ENCODE results near the gene EMC6. TPM values are rescaled to one million over a fixed set of nuclear protein-coding genes. Genes with fewer than 3 reads are reported as not detected.

EMC6 gene
- total RNA-seq, 1 donor from 2014 or later, result 46.6 TPM

GRCh38 chr17:3645310-3645709, 23.3 kb upstream of the EMC6 start:
- H3K4me3 Mint-ChIP-seq, result no peak overlapping the region
- H3K9me3 Mint-ChIP-seq, result no peaks in the 10 kb centered on the region
- TF ChIP-seq, protein P1, sequence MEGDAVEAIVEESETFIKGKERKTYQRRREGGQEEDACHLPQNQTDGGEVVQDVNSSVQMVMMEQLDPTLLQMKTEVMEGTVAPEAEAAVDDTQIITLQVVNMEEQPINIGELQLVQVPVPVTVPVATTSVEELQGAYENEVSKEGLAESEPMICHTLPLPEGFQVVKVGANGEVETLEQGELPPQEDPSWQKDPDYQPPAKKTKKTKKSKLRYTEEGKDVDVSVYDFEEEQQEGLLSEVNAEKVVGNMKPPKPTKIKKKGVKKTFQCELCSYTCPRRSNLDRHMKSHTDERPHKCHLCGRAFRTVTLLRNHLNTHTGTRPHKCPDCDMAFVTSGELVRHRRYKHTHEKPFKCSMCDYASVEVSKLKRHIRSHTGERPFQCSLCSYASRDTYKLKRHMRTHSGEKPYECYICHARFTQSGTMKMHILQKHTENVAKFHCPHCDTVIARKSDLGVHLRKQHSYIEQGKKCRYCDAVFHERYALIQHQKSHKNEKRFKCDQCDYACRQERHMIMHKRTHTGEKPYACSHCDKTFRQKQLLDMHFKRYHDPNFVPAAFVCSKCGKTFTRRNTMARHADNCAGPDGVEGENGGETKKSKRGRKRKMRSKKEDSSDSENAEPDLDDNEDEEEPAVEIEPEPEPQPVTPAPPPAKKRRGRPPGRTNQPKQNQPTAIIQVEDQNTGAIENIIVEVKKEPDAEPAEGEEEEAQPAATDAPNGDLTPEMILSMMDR (conservative IDR thresholded peaks at IDR 0.05), result no peak
- no peaks in the 10 kb centered on the region for H3K36me3 Mint-ChIP-seq
- H3K27me3 Mint-ChIP-seq, result no peaks in the 10 kb centered on the region
- no peak overlapping the region for H3K27ac Mint-ChIP-seq
- DNase-seq (ENCODE audit: extremely low spot score, unreplicated experiment), result no peak
- H3K4me1 Mint-ChIP-seq (ENCODE audit: unreplicated experiment), result peaks cover under 1% of the 10 kb centered on the region

DNA sequence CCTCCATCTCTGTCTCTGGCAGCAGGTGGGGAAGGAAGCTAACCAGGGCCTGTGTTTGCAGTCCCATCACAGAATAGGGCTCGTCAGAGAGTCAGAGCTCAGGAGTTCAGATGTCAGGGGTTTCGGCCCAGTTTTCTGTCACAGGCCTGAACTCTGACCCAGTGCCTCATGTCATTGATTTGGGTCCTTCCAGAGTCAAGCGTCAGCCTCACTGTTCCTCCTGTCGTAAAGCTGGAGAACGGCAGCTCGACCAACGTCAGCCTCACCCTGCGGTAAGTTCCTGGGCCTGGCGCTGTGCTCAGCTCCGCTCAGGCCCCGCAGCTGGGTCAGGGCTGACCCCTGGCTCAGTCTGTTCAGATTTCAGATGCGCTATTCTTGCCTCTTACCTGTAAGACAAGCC, 21.4 kb upstream of the EMC6 start:
- DNase-seq (ENCODE audit: extremely low spot score, unreplicated experiment), result no peak
- H3K9me3 Mint-ChIP-seq, result no peaks in the 10 kb centered on the region
- TF ChIP-seq, protein P1 (conservative IDR thresholded peaks at IDR 0.05), result no peak
- no peak overlapping the region for H3K27ac Mint-ChIP-seq
- no peaks in the 10 kb centered on the region for H3K36me3 Mint-ChIP-seq
- H3K4me1 Mint-ChIP-seq (ENCODE audit: unreplicated experiment), result no peaks in the 10 kb centered on the region
- H3K4me3 Mint-ChIP-seq, result no peak overlapping the region
- no peaks in the 10 kb centered on the region for H3K27me3 Mint-ChIP-seq

DNA sequence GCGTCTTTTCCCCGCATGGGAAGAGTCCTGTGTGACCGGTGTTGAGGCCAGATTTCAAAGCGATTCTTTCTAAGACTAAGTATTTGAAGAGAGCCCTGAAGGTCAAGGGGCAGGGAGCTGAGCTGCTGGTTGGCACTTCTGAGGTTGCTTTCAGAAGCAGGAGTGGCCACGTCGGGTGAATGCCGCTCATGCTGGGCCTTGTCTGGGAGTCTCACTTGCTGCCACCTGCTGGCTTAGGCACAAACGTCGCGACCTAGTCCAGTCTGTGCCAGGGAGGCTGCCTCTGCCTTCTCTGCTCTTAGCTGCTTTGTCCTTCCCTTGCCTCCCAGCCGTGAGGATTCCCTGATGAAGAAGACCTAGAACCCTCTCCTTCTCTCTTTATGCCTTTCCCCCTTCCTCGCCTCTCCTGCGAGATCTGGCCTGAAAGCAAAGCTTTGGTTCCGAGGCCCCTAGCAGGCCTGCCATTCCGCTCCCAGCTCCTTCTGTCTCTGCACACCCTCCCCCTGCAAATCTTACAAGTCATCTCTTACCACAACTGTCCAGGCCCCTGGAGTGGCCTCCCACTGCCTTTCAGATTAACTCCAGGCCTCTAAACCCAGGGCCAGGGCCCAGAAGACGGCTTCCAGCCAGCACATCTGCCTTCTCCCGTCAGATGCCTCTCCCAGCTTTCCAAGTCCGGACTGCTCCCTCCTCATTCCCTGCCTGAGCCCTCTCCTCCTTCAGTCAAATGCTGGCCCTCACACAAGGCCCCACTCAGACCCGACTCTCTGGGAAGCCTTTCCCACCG, 20.6 kb upstream of the EMC6 start:
- Mint-ChIP-seq H3K4me3 (no peak overlapping the region), H3K36me3 (no peaks in the 10 kb centered on the region), H3K27ac (no peak overlapping the region), H3K4me1 (ENCODE audit: unreplicated experiment) (no peaks in the 10 kb centered on the region), H3K9me3 (no peaks in the 10 kb centered on the region), H3K27me3 (no peaks in the 10 kb centered on the region)
- DNase-seq (ENCODE audit: extremely low spot score, unreplicated experiment), result no peak
- TF ChIP-seq, protein P1 (conservative IDR thresholded peaks at IDR 0.05), result peak; percentile 74

- H3K27ac Mint-ChIP-seq, result no peak overlapping the region
- no peaks in the 10 kb centered on the region for H3K4me1 Mint-ChIP-seq (ENCODE audit: unreplicated experiment)
- H3K36me3 Mint-ChIP-seq, result peaks cover 3% of the 10 kb centered on the region
- H3K4me3 Mint-ChIP-seq, result no peak overlapping the region
- no peak for DNase-seq (ENCODE audit: extremely low spot score, unreplicated experiment)
- no peaks in the 10 kb centered on the region for H3K27me3 Mint-ChIP-seq
- TF ChIP-seq, protein P1 (conservative IDR thresholded peaks at IDR 0.05), result no peak
- no peaks in the 10 kb centered on the region for H3K9me3 Mint-ChIP-seq
Observed at GRCh38 chr17:3655766-3656165, 12.8 kb upstream of the EMC6 start.

DNA sequence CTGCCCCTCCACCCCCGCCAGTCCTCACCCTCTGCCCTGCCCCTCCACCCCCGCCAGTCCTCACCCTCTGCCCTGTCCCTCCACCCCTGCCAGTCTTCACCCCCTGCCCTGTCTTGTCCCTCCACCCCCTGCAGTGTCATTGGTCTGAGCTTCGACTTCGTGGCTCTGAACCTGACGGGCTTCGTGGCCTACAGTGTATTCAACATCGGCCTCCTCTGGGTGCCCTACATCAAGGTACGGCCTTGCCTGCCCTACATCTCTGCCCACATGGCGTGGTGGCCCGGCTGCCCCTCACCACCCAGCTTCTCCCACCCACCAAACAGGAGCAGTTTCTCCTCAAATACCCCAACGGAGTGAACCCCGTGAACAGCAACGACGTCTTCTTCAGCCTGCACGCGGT, 12.3 kb upstream of the EMC6 start:
- Mint-ChIP-seq H3K4me3 (no peak overlapping the region), H3K27ac (no peak overlapping the region)

More for the DNA sequence above, 12.3 kb upstream of the EMC6 start:
- no peaks in the 10 kb centered on the region for H3K4me1 Mint-ChIP-seq (ENCODE audit: unreplicated experiment)
- DNase-seq (ENCODE audit: extremely low spot score, unreplicated experiment), result no peak
- H3K36me3 Mint-ChIP-seq, result peaks cover 3% of the 10 kb centered on the region
- H3K27me3 Mint-ChIP-seq, result no peaks in the 10 kb centered on the region
- TF ChIP-seq, protein P1 (conservative IDR thresholded peaks at IDR 0.05), result no peak
- no peaks in the 10 kb centered on the region for H3K9me3 Mint-ChIP-seq
